Spleen (tissue), 7 donors: ENCODE data around the gene MEST.

ENCODE experiments used
- POLR2A ChIP-seq, 3 donors: fragments of 450-650 bp; IDR thresholded peaks; one replicate each; pipeline ENCODE4 v1.5.1; 2017; ENCODE audit warnings: antibody characterized with exemption in 3 of 3, mild to moderate bottlenecking in 1 of 3
- TF ChIP-seq, protein P1 (sequence below), 11 experiments: fragments of 200-600 bp in 7 of 11; fragments of 450-650 bp in 4 of 11; sonication (generic) in 4 of 11; IDR thresholded peaks in 8 of 11; conservative IDR thresholded peaks in 3 of 11; 1 replicate in 7 of 11; 2 replicates in 4 of 11; pipeline versions ENCODE4 v1.4.0 to v1.8.0; 2016 to 2021; ENCODE audit warnings: antibody characterized with exemption in 11 of 11, inconsistent platforms in 4 of 11, mild to moderate bottlenecking in 1 of 11
- donor health status: DM: no; HTN: no; CAD: no; lungs with moderate emphysema.
- donor health status: DM: no; HTN: no; CAD: no.
- donor health status: DM: no; HTN: no; CAD: no.

DNA sequence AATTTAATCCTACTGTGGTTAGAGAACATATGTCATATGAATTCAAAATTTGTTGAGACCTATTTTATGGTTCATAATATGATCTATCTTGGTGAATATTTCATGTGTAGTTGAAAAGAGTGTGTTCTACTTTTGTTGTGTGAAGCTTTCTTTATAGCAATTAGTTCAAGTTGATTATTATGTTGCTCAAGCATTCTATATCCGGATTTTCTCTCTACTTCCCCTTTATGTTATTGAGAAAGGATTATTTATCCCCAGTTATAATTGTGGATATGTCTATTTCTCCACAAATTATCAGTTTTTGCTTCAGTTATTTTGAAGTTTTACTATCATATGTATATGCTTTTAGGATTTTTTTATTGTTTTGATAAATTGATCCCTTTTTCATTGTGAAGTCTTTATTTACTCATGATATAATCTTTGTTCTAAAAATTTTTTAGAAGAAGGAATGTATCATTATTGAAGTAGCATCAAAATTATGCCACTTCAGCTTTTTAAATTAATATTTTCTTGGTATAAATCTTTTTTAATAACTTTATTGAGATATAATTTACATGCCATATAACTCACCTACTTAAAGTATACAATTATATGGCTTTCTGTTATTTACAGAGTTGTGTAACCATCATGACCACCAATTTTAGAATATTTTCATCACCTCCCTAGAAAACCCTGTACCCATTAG, 12.0 kb upstream of the MEST start:
- TF ChIP-seq, protein P1, sequence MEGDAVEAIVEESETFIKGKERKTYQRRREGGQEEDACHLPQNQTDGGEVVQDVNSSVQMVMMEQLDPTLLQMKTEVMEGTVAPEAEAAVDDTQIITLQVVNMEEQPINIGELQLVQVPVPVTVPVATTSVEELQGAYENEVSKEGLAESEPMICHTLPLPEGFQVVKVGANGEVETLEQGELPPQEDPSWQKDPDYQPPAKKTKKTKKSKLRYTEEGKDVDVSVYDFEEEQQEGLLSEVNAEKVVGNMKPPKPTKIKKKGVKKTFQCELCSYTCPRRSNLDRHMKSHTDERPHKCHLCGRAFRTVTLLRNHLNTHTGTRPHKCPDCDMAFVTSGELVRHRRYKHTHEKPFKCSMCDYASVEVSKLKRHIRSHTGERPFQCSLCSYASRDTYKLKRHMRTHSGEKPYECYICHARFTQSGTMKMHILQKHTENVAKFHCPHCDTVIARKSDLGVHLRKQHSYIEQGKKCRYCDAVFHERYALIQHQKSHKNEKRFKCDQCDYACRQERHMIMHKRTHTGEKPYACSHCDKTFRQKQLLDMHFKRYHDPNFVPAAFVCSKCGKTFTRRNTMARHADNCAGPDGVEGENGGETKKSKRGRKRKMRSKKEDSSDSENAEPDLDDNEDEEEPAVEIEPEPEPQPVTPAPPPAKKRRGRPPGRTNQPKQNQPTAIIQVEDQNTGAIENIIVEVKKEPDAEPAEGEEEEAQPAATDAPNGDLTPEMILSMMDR (IDR thresholded peaks at IDR 0.05 in 8 of 11, conservative IDR thresholded peaks at IDR 0.05 in 3 of 11): no peak
- no peak for TF ChIP-seq POLR2A (IDR thresholded peaks at IDR 0.05)
